ENCODE data around the gene MAP4K3.

The MAP4K3 gene
- 17.6 to 30.3 (median 24.3) reads per million in 3 experiments for total RNA-seq

DNA sequence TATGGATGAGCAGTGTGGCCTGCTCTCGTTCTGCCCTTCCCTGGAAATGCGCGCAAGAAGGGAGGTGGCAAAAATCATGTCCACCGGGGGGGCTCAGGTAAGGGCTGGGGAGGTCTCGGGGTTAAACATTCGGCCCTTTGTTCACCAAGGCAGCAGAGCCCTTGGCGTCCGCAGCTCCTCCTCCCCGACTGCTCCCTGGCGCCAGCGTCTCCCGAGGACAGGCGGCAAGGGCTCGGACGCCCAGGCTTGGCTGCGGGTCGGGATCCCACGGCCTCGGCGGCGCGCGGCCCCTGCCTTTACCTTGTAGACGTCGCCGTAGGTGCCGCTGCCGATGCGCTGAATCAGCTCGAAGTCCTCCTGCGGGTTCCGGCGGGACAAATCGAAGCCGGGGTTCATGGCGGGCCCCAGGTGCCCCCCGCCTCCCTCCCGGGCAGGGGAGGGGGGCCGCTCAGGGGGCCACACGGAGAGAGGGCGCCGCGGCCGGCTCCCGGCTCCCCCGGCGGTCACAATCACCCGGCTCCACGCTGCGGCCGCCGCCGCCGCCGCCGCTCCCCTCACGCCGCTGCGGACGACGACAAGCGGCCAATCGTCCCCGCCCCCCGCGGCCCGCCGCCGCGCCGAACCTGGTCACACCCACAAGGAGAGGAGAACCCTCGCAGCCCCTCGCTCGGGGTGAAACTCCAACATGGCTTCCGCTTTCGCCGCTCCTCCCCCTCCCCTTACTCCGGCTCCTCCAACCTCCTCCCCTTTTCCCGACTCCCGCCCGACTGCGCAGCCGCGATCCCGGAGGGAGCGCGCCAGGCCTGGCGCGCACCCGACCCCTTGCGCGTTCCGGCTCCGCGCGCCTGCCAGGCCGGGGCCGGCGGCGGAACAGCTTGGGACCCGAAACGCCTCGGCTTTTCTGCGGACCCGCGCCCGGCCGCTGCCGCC, at the start of gene MAP4K3:
Gene MAP4K3, minus strand, starts transcription at position 694 of the 930 bp plus-strand sequence. Its CDS starts 298 bp downstream, at position 396.
- DNase-seq, result peak; percentile 54

DNA sequence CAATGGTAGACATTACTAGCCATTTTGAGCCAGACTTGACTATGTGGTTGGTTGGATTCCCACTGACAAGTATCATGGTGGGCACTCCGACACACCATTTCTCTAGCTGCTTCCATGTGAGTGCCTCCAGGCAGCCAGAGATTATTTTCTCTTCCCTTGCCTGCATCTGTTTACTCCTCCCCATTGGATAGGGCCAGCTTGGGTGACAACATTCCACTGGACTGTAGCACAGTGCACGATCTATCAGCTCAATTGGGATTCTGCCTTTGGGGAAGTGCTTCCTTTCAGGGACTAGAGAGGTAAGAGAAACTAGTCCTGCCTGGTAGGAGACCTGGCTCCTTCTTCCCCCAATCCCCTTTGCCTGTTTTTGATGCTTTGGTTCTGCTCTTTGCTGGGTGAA, 49.0 kb upstream of the MAP4K3 start:
- no peak for DNase-seq

DNA sequence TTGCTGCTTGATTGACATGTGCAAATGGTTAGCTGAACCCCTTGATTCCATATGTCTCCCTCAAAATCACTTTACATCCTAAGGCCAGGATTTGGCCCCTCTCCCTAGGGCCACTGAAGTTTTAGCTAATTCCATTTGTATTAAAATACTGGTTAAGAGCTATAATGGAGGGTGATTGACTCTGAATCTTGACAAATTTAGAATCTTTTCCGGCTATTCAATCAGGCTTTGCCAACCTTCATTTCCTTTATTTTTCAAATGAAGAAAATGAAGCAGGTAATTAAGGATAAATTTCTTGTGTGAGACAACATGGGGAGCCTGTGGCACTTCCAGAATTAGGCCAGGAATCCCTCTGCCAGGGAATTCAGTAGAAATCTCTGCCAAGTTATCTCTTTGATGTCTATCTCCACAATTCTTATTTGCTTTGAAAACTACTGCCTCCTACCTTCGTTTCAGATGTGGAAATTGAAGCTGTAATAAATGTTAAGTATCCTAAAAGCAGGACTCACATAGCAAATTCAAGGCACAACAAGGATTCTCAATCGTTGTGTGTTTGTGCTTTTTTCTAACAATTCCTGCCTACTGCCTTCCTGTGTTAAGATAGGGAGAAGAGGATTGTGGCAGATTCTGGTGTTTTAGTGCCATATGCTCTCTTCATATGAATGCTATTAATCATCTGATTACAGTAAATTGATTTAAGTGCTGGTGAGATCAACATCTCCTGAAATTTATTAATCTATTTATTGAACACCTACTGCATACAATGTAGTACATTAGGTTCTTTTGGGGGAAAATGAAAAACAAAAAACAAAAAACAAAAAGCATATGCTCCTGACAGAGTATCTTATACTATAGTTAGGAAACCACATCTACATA, 47.8 kb upstream of the MAP4K3 start:
- no peak for DNase-seq

DNA sequence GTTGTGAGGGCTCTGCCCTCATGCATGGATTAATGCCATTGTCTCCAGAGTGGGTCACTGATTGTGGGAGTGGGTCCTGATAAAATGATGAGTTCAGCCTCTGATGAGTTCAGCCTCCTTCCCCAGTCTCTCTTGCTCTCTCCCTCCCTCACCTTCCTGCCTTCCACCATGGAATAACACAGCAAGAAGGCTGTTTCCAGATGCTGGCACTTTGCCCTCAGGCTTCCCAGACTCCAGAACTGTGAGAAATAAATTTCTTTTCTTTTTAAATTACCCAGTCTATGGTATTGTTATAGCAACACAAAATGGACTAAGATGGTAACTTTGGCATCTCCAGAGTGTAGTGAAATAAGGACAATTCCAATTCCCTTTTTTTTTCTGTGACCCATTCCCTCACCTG, 47.1 kb upstream of the MAP4K3 start:
- no peak for DNase-seq

DNA sequence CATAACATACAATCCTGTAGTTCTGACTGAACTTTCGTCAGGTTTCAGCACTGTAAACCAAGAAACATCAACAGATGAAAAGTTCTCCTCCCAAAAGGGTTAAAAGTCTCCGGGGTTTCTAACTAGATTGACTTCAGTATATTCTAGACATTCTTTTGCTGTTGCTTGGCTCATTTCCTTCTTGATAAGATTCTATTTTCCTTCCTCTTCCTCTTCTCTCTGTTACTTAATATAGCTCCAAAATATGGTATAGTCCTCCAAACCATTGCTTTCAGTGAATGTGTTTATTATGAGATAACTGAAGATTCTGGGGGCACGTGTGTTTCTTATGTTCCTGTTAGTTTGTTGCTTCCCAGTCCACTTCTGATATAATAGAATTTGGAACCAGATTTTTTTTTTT, 46.4 kb upstream of the MAP4K3 start:
- DNase-seq, result no peak

DNA sequence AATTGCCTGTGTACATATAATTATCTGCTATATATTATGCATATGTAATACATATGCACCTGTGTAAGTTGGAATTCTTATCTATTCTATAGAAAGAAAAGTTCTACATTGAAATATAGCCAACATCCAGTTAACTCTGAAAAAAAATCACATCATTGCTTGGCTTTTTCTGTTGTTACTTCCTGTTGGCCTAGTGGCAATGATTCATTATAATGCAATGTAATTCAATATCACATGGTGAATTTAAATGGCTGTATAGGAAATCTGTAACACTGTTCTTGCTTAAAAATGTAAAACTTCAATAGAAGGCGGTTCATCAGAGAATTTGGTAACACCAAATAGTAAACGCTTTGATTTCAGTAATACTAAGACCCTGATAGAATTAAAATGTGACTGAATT, 44.5 kb upstream of the MAP4K3 start:
- no peak for DNase-seq

DNA sequence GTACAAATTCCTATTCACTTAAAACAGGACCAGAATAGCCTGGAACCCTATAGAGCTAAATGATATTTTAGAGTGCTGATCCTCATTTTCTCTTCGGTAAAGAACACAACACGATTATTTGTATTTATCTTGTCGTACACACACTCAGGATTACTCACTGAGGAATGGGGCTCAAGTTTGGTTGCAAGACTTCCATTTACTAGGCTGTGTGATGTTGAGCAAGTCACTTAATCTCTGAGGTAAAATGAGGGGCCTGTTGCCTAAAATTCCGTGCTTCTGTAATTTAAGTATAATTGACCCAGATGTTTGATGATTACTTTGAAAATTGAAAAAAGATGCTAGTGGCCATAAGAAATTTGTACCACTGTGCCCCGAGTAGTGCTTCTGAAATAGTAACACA, 42.6 kb upstream of the MAP4K3 start:
- DNase-seq, result no peak

DNA sequence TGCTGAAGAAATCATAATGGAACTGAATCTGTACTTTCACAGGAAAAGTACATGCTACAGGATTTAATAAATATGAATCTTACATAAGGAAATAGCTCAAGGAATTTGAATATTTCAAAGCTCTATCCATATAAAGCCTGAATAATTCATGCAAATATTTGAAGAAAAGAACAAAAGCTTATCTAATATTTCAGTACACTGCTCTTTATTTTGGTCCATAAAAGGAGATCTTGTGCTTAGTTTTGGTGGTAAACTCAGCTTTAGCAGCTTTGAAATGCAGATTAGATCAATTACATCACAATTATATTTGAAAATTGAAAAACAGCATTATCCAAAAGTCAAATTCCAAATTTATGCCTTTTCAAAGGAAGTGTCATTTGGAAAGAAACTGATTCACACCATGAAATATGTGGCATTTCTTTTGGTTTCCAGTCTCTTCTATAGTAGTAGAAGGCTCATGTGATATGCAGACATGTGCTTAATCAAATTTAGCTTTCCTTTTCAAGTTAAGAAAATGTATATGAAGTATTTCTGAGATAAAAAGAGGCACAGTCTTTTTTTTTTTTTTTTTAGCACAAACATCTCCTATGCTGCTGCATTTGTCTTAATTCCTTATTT, 42.1 kb upstream of the MAP4K3 start:
- no peak for DNase-seq

DNA sequence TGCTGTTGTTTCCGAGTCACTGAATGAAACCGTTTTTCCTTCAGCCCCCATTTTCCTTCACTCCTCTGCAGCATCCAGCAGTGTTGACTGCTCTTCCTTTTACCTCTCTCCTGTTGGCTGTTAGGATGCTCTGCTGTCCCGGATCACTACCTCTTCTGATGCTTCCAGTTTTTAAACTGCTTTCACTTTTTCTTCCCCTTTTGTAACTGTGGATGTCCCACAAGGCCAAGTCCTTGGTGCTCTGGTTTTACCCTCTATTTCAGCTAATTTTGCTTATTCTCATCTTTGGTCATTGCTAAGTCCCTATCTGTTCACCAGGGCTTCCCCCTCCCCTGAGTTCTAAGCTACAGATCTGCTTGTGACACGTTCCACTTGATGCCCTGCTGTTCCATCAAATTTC, 39.4 kb upstream of the MAP4K3 start:
- no peak for DNase-seq

DNA sequence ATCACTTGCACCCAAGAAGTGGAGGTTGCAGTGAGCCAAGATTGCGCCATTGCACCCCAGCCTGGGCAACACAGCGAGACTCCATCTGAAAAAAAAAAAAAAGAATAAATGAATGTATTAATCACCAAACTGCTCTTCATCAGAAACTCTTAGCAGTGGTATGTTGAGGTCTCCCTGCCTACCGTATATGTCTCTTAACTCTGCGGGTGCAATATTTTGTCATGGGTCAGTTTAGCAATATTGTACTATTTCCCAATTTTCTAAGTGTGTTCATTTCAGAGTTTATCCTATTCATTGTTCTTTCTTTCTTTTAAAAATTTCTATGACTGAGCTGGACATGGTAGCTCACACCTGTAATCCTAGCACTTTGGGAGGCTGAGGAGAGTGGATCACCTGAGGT, 37.9 kb upstream of the MAP4K3 start:
- no peak for DNase-seq

DNA sequence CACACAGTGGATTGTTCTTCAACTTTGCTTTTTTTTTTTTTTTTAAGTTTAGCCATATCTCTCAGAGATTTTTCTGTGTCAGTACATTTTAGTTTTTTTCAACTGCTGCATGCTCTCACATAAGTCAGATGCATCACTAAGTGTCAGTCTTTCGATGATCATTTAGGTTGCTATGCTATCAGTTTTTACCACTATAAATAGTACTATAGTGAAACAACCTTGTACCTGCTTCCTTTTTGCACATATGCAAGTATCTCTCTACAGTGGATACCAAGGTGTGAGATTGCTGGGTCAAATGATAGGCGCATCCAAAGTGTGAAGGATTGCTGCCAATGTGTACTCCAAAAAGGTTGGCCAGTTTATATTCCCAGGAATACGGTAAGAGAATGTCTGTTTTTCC, 33.5 kb upstream of the MAP4K3 start:
- DNase-seq, result no peak

DNA sequence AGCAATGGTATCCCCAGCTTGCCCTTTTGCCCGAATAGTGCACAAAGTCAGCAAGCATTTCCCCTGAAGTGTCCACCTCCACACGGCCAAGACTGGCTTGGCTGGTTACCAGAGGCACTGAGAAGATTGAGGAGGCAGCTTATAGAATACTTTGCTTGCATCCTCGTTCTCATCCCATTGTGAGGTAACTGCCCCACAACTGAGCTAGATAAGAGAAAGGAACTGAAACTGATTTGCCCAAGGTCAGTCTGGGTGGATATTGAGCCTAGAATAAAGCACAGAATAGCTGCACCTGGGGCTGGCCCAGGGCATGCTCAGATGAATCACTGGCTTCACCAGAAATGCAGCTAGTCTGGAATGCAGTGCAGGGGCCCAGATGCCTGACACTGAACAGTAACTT, 32.7 kb upstream of the MAP4K3 start:
- DNase-seq, result no peak

DNA sequence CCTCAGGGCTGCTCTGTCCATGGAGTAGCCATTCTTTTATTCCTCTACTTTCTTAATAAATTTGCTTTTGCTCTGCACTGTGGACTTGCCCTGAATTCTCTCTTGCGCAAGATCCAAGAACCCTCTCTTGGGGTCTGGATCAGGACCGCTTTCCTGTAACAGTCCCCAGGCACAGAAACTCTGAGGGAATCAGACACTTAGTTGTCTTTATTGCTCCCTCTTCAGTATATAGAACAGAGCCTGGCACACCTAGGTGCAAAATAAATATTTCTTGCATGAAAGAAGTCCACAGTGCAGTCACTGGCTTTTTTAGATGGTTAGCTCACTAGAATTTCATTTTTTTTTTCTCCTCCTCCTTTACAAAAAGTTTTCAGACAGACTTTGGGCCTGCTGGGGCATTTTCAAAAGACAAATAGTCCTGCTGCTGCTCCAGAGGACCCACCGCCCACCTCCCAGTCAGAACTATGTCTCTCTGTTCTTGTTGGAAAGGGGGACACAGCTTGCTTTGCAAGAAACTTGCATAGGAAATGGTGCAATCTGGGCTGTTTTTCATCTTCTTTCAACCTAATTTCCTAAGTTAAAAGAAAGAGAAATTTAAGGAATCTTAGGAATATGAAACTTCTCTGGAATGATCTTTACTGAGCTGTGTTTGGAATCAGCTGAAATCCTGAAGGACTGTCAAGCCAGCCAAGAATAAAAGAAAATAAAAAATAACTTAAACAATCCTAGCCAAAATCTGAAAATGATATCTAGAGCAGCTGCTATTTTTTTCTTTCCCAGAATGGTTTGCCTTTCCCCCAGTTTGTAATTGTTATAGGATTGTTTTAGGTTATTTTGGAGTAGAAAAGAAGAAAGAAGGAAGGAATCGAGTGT, 31.7 kb upstream of the MAP4K3 start:
- no peak for DNase-seq

DNA sequence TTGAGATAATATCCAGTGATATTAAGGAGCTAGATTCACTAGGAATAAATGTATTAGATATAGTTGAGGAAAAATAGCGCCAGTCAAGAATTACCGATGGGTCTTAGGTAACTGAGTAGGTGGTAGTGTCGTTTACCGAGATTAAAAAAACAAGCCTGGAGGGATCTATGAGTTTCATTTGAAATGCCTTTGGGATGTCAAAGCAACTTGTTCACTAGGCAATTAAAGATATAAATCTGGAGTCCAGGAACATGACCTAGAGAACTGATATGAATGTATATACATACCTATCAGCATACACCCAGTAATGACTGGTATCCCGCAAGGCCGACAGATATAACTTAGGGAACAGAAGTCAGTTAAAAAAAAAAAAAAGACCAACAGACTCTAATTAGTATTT, 29.2 kb upstream of the MAP4K3 start:
- DNase-seq, result no peak

DNA sequence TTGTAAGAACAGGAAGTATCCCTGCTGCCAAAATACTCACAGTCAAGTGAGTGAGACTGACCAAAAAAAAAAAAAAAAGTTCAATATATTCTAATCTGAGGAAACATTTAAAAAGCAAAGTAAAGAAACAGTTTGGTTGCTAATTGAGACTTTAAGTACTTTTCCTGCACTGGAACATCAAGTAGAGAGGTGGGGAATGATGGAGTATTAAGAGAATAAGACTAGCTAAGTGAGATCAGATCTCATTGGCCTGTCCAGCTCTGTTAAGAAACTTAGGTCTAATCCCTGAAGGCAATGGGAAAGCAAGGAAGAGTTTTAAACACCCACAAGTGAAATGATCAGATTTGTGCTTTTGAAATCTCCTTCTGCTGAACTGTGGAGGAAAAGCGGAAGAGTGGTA, 27.8 kb upstream of the MAP4K3 start:
- DNase-seq, result no peak

DNA sequence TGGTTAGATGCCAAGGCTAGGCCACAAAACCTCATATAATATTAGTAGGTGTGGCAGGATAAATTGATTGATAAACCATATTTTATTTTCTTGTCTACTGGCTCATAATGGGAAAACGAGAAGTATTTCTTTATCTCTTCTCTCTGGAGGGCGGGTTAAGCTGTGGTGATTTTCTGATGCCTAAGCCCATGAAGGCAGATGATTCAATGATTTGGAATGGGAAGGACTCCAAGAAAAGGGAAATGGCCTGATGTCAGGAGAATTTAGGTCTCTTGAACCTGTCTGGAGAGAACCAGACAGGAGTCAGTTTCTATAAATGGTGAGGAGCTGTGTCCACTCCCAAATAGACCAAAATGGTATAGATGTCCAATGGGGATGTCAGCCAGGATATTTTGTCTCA, 18.7 kb upstream of the MAP4K3 start:
- no peak for DNase-seq

DNA sequence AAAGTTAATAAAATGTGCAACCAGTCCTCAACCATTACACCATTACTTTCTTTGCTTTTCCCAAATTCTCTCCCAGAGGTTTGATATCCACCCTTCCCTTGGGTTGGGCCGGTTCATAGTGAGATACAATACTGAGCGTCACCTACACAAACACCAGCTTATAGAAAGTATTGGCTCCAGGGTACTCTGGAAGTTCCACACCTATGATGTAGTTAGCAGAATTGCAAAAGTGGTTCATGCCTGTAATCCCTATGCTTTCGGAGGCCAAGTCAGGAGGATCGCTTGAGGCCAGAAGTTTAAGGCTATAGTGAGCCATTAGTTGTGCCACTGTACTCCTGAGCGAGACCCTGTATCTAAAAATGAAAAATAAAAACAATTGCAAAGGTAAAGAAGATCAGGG, 15.3 kb upstream of the MAP4K3 start:
- no peak for DNase-seq

DNA sequence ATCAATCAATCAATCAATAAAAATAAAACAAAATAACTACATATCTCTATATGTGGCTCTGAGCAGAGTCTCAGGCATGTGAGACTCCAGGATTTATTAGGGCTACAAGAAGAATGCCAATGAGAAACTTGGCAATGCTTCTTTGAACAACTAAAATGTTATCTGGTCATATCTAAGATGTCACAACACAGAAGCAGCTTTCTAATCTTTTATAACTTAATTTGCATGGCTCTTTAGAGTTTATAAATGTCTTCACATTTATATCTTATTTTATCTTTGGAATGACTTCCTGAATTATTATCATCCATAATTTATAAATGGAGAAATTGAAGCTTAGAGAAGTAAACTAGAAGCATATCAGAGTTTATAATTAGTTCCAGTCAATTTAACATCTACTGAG, 14.9 kb upstream of the MAP4K3 start:
- DNase-seq, result no peak

DNA sequence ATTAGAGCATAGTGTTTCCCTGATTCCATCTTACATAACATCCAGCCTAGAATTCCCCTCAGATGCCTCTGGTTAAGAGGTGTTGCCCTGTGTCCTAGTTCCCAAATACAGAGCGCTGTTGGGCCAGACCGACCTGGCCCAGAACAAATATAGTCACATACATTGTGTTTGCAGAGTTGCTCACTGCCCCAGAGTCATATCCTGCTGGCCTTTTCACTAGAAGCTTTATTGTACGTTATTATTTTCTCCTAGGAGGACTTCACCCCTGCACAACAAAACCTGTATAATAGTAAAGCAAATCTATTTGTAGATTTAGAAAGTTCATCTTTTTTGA, 11.1 kb upstream of the MAP4K3 start:
- DNase-seq, result no peak

DNA sequence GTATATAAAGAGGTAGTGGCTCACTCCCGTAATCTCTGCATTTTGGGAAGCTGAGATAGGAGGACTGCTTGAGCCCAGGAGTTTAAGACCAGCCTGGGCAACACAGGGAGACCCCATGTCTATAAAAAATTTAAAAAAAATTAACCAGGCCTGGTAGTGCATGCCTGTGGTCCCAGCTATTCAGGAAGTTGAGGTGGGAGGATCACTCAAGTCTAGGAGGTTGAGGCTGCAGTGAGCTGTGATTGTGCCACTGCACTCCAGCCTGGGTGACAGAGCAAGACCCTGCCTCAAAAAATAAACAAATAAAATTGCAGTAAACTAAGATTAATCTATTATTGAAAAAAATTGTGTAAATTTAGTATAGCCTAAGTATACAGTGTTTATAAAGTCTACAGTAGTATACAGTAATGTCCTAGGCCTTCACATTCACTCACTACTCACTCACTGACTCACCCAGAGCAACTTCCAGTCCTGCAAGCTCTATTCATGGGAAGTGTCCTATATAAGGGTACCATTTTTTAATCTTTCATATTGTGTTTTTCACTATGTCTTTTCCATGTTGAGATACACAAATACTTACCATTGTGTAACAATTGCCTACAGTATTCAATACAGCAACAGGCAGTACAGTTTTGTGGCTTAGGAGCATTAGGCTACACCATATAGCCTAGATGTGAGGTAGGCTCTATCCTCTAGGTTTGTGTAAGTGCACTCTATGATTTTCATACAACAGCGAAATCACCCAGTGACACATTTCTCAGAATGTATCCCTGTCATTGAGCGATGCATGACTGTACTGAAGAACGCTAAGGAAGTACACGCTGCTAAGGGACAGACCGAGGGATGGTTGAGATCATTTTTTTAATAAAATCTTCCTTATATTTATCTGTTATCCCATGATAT, 10.4 kb upstream of the MAP4K3 start:
- DNase-seq, result no peak

DNA sequence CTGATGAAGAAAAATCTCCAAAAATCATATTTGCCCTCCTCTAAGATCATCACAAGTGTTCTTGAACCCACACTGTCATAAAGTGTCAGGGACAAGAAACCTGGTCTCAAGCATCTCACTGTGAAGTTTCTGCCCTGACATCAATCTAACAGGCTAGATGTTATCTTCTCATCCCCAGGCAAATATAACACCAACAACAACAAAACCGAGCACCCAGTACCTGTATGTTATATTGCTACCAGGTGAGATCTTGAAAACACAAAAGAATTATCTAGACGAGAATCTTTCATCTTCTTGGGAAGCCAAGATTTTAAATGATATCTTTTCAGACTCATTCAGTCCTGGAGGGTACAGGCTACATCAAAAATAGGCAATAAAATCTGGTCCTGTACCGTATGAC, 8.8 kb upstream of the MAP4K3 start:
- DNase-seq, result no peak

Data from central memory CD4-positive, alpha-beta T cell (primary cell).